ENCODE results near the gene PARPBP.
"Not testable (repeated sequence)": the region's sequence is repeated elsewhere in the genome, so short reads cannot be mapped to it uniquely, and the experiment has no call there.

Gene PARPBP, protein sequence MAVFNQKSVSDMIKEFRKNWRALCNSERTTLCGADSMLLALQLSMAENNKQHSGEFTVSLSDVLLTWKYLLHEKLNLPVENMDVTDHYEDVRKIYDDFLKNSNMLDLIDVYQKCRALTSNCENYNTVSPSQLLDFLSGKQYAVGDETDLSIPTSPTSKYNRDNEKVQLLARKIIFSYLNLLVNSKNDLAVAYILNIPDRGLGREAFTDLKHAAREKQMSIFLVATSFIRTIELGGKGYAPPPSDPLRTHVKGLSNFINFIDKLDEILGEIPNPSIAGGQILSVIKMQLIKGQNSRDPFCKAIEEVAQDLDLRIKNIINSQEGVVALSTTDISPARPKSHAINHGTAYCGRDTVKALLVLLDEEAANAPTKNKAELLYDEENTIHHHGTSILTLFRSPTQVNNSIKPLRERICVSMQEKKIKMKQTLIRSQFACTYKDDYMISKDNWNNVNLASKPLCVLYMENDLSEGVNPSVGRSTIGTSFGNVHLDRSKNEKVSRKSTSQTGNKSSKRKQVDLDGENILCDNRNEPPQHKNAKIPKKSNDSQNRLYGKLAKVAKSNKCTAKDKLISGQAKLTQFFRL

DNA sequence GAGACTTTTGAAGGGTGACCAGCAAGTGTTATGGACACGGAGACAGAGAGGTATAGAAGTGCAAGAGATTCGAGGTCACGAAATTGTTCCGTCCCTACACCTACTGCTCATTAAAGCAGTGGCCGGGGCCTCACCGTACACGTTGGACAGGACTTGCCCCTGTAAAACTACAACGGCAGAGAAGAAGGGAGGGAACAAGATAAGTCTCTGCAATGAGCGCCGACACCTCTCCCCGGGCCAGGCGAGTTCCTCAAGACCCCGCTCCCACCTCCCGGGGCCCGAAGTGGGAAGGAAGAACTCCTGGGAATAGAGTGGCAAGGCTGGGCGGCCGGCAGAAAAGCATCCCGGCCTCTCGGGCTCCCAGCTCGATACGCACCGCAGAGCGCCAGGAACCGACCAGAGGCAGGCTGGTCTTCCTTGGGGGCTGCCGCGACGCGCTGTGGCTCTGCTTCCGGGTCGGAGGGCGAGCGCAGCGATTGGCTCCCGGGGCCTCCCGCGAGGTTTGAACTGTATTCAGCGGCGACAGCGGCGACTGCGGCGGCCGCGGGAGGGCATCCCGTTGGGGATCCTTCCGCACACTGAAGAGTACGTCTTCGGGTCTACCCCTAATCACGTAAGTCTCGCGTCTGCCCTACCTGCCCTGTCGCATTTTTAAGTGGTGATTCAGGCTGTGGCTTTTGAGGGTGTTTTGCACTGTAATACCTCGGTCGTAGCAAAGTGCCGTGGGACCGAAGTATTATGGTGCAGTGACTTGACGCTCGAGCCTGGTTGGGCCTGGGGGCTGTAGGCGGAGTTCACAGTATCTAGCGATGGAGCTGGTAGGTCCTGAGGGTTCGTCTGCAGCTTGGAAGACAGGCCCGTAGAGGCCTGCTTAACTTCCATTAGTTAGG is at the start of gene PARPBP, which contains the start of gene NUP37:
Gene PARPBP (plus strand): TSS at position 510 of the 890 bp plus-strand sequence. CDS start 3,706 bp downstream, outside the sequence.
Gene NUP37 (minus strand): TSS at position 441 of the 890 bp plus-strand sequence. CDS start 1,596 bp downstream, outside the sequence.
- peak; percentile 76 to 82 for DNase-seq (ENCODE audit: low read depth in 2 of 2)

DNA sequence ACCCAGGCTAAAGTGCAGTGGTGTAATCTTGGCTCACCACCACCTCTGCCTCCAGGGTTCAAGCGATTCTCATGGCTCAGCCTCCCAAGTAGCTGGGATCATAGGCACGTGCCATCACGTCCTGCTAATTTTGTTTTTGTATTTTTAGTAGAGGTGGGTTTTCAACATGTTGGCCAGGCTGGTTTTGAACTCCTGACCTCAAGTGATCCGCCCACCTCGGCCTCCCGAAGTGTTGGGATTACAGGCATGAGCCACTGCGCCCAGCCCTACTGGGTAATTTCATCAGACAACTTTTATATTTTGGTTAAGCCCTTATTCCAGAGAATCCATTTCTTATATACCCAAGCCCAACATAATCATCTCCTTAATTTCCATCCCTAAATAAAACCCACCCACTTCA is 47.9 kb upstream of the PARPBP start:
- not testable (repeated sequence) for DNase-seq (ENCODE audit: low read depth in 2 of 2)

DNA sequence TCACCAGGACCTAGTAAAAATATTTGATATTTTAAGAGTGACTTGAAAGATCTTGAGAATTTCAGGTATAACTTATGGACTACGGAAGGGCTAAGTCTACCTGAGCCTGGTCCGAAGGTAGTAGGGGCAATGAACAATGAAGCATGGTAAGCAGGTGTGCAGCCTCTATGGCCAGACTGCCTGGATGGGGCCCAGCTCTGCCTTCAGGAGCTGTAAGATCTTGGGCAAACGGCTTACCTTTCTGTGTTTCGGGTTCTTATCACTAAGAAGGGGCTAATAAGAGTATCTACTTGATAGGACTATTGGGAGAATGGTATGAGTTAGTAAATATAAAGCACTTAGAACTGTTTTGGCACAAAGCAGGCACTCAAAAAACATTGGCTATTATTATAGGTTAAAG is 39.1 kb upstream of the PARPBP start:
- no peak for DNase-seq (ENCODE audit: low read depth in 2 of 2)

DNA sequence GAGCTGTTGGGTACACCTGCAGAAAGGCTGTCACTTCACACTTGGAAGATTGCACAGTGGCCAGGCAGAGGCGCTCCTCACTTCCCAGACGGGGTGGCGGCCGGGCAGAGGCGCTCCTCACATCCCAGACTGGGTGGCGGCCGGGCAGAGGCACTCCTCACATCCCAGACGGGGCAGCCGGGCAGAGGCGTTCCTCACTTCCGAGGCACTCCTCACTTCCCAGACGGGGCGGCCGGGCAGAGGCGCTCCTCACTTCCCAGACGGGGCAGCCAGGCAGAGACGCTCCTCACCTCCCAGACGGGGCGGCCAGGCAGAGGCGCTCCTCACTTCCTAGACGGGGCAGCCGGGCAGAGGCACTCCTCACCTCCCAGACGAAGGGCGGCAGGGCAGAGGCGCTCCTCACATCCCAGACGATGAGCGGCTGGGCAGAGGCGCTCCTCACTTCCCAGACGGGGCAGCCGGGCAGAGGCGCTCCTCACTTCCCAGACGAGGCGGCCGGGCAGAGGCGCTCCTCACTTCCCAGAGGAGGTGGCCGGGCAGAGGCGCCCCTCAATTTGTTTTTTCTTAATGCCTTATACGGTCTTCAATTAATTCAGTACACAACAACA is 30.7 kb upstream of the PARPBP start:
- DNase-seq (ENCODE audit: low read depth in 2 of 2) = not testable (repeated sequence)

DNA sequence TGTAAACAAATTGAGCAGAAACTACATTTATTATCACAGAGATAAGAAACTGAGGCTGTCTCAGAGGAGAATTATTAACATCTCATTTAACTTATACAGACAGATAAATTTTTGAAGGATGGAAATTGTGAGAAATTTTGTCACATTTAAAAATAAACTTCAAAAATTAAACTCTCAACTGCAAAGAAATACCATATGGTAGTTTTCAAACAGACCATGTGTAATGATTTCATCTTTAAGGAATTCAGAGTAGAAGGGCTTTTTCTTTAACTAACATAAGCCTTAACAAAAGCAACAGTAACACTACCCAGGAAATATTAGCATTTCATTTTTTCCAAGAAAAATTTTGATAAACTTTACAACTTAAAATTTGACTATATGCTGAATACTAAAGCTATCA is 26.7 kb upstream of the PARPBP start:
- no peak for DNase-seq (ENCODE audit: low read depth in 2 of 2)

DNA sequence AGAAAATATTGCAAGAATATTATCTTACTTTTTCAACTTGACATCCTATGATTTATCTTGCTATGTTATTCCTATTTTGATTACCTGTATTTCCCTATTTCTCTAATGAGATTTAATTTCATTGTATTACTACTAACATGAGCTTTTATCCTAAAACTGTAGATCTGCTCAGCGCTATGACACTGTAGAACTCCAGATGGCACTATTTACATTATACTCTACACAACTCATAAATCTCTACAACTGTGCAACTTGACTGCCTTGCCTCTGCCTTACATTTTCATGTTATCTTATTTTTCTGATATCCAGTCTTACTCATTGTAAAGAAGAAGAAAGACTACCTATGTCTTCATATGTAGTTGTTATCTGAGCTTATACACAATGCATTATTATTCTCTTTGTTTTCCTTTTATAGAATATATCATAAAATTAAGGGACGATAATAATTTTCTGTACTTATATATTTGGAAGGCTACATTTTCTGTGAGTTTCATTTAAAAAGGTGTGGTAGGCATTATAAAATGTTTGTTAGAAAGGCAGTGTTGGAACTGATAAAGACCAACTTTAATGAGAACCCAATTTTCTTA is 24.2 kb upstream of the PARPBP start:
- no peak for DNase-seq (ENCODE audit: low read depth in 2 of 2)

DNA sequence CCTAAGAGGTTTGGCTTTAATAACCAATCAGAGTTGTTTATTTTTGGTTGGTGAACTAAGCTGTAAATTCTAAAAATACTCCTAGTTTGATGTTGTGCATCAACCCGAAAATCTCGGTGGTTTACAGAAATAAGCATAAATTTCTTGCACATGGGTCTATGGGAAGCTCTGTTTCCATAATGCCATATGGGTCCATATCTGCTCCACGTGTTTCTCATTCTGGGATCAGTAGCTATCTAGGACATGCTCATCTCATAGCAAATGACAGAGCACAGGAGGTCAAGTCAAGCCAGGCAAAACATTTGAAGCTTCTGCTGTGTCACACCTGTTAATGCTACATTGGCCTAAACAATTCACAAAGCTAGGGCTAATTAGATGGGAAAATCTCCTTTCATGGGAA is 23.1 kb upstream of the PARPBP start:
- no peak for DNase-seq (ENCODE audit: low read depth in 2 of 2)

DNA sequence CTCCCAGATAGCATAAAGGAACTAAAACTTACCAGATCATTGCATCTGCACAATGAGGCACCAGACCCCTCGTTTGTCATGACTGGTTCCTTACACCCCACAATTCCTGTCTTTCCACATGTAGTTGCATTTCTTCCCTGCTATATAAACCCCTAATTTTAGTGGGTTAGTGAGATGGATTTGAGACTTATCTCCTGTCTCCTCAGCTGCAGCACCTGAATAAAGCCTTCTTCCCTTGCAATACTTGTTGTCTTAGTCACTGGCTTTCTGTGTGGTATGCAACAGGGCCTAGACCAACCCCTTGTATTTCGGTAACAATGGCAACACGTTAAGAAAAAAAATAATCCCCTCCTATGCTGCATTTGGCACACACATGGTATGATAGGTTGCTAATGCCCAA is 13.1 kb upstream of the PARPBP start:
- DNase-seq (ENCODE audit: low read depth in 2 of 2) = no peak

DNA sequence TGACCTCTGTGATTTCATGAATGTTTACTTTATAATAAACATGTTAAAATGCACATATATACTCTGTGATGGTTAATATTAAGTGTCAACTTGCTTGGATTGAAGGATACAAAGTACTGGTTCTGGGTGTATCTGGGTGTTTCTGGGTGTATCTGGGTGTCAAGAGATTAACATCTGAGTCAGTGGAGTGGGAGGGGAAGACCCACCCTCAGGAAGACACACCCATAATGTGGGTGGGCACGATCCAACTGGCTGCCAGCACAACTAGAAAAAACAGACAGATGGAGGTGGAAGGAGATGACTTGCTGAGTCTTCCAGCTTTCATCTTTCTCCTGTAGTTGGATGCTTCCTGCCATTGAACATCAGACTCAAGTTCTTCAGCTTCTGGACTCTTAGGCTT is 12.0 kb upstream of the PARPBP start:
- no peak for DNase-seq (ENCODE audit: low read depth in 2 of 2)

DNA sequence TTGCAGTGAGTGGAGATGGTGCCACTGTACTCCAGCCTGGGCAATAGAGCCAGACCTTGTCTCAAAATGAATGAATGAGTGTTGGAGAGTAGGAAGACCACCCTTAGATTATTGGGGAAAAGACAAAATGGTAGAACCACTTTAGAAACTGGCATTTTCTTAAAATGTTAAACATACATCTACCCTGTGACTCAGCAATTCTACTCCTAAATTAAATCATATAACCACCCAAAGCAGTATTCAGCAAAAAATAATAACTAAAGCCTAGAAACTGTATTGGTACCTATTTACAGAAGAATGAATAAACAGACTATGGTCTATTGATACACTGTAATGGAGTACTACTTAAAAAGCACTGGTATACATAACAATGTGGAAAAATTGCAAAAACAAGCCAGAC is 9.2 kb upstream of the PARPBP start:
- no peak for DNase-seq (ENCODE audit: low read depth in 2 of 2)

DNA sequence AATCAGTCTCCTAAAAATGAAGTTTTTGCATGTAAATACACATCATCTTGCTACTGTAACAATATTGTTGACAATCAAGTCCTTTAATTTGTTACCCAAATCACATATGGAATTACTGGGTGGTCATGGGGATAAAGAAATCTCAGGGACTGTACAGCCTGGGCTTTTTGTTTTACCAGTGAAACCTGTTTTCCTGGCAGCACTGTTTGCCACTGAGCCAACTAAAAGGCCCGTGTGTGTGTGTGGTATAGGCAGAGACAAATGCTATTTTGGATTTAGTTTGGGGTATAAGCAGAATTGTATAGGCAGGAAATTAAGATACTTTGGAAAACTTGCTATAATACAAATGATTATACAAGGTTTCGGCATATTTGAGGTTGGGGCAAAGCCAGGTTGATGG is 5.8 kb upstream of the PARPBP start:
- no peak for DNase-seq (ENCODE audit: low read depth in 2 of 2)

DNA sequence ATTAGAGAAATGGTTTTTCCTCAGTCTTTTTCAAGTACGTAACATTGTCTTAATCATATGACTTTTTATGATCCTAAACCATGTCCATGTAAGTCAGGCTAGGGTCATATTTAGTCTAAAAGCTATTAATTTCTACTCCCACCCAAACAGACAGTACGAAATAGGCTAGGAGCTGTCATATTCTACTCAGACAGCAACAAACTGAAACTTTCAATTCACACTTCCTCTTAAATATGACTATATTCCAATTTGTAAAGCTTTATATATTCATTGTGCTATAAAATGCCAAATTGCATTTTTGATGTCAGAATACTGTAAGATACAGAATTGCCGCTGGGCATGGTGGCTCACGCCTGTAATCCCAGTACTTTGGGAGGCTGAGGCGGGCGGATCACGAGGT is 3.6 kb upstream of the PARPBP start:
- no peak for DNase-seq (ENCODE audit: low read depth in 2 of 2)

DNA sequence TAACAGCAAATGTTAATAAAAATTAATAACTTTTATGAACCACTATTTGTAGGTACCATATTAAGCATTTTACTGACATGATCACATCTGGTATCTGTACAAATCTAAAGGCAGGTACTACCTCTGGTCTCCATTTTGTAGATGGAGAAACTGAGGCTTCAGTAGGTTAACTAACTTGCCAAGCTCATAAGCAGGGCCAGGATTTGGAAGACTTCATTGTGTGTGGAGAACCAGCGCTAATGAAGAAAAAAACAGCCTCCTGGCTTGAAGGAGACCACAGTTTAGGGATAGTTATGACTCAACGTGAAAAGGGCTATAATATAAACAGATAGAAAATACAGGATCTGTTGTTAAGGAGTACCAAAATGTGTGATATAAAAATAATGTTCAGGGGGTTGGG is 1.1 kb upstream of the PARPBP start:
- no peak for DNase-seq (ENCODE audit: low read depth in 2 of 2)

DNA sequence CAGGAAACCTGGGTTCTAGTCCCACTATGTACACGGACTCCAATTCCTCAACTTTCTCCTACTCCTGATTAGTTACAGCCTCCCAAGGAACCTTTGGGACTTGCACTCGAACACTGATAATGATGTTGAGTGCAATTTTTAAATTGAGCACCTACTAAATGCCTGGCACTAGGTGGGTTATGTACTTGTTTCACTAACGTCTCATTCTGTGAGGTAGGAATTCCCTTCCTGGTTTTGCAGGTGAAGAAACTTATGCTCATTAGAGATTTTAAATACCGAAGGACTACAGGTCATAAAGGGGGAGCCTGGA is 536 bp downstream of the PARPBP start:
- DNase-seq (ENCODE audit: low read depth in 2 of 2) = no peak

DNA sequence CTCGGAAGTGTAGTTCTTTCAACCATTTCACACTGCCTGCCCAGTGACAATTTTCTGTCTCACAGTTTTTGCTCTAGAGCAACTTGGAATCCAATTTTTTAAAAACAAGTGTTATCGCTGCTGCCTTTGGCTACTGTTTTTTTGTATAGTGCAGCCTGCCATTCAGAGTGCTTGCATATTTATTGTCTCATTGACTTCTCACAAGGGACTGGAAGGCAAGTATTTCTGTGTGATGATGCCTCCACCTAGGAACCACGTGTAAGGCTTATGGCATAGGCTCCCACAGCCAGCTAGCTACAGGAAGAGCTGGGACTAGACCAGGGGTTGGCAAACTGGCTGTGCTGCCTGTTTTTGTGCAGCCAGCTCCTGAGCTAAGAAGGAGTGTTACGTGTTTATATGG is 903 bp downstream of the PARPBP start:
- no peak for DNase-seq (ENCODE audit: low read depth in 2 of 2)

DNA sequence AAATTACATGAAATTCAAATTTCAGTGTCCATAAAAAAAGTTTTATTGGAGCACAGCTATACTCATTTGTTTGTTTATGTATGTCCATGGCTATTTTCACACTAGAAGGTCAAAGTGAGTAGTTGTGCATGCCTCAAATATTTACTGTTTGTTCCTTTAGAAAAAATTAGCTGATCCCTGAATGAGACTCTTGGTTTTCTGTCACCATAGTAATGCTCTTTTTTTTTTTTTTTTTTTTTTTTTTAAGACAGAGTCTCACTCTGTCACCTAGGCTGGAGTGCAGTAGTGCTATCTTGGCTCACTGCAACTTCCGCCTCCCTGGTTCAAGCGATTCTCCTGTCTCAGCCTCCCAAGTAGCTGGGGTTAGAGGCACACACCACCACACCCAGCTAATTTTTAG is 1.3 kb downstream of the PARPBP start:
- not testable (repeated sequence) for DNase-seq (ENCODE audit: low read depth in 2 of 2)

DNA sequence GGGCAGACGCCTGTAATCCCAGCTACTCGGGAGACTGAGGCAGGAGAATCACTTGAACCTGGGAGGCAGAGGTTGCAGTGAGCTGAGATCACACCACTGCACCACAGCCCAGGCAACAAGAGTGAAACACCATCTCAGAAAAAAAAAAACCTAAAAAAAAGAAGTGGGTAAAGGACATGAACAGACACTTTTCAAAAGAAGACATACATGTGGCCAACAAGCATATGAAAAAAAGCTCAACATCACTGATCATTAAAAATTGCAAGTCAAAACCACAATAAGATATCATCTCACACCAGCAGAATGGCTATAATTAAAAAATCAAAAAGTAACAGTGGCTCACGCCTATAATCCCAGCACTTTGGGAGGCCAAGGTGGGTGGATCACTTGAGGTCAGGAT is 10.7 kb downstream of the PARPBP start:
- DNase-seq (ENCODE audit: low read depth in 2 of 2) = not testable (repeated sequence)

DNA sequence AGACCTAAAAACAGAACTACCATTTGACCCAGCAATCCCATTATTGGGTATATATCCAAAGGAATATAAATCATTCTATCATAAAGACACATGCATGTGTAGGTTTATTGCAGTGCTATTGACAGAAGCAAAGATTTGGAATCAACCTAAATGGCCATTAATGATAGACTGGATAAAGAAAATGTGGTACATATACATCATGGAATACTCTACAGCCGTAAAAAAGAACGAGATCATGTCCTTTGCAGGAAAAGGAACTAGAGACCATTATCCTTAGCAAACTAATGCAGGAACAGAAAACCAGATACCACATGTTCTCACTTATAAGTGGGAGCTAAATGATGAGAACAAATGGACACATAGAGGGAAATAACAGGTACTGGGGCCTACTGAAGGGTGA is 11.5 kb downstream of the PARPBP start:
- not testable (repeated sequence) for DNase-seq (ENCODE audit: low read depth in 2 of 2)

DNA sequence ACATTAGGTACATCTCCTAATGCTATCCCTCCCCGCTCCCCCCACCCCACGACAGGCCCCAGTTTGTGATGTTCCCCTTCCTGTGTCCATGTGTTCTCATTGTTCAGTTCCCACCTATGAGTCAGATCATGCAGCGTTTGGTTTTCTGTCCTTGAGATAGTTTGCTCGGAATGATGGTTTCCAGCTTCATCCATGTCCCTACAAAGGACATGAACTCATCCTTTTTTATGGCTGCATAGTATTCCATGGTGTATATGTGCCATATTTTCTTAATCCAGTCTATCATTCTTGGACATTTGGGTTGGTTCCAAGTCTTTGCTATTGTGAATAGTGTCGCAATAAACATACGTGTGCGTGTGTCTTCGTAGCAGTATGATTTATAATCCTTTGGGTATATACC is 17.6 kb downstream of the PARPBP start:
- not testable (repeated sequence) for DNase-seq (ENCODE audit: low read depth in 2 of 2)

DNA sequence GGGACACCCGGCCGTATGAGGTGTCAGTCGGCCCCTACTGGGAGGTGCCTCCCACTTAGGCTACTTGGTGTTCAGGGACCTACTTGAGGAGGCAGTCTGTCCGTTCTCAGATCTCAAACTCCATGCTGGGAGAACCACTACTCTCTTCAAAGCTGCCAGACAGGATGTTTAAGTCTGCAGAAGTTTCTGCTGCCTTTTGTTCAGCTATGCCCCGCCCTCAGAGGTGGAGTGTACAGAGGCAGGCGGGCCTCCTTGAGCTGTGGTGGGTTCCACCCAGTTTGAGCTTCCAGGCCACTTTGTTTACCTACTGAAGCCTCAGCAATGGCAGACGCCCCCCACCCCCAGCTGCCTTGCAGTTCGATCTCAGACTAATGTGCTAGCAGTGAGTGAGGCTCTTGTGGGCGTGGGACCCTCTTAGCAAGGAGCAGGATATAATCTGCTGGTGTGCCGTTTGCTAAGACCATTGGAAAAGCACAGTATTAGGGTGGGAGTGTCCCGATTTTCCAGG is 22.9 kb downstream of the PARPBP start:
- DNase-seq (ENCODE audit: low read depth in 2 of 2) = not testable (repeated sequence)

DNA sequence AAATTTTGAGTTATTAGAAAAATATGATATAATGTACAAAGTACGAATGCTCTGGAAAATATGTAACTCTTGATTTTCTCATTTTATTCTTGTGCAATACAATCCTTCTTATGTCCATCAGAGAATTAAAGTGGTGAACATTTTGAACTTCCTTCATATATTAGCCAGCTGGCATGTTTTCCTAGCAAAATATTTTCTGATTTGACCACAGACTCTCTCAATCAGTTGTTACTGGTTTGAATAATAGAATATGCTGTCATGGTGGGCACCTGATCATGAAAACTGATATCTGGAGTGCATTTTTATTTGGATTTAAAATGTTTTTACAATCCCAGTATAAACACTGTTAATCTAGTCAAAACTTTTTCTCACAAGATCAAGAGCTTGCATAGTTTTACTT is 24.2 kb downstream of the PARPBP start:
- no peak for DNase-seq (ENCODE audit: low read depth in 2 of 2)

All from activated CD4-positive, alpha-beta T cell treated with anti-CD3 and anti-CD28 coated beads for 24 hours (primary cell).